ENCODE results near the gene CCL15.
A peak's percentile ranks its signal among the peaks of the same experiment; 100 is the strongest.

The CCL15 gene

DNA sequence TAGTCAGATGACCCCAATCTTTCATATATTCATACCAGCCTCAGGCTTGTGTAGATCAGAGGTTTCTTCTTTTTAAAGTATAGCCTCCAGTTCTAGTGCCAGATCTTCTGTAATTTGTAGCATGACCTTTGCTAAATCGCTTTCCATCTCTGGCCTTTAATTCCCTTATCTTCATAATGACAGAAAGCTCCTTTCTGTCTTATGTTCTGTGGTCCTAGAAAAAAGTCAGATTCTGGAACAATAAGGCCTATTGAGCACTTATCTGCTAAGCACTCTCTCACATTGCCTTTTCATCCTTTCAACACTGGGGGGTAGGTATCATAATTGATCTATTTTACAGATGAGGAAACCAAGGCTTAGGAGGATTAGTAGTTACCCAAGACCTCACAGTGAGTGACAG, 29.3 kb downstream of the CCL15 start:
- H3K4me1 ChIP-seq (ENCODE audit: control extremely low read depth in 1 of 4, control insufficient read depth in 4 of 4, insufficient read depth in 4 of 4, low read length in 3 of 4), result peaks cover 0 to 8% (median 3%) of the 10 kb centered on the region in 4 experiments
- ChIA-PET POLR2A (no interaction called here), CTCF (interaction anchor here (1.1 to 21.0 kb wide), 4 partner anchors 13 to 176 kb away, joined by 3 to 370 read pairs (median 6); no protein-coding TSS in a partner anchor)
- no peak for DNase-seq
- H3K27me3 ChIP-seq (replicated peaks in 2 of 5; ENCODE audit: control insufficient read depth in 4 of 5, insufficient read depth in 5 of 5, low read length in 4 of 5), result no peaks in the 10 kb centered on the region
- H3K36me3 ChIP-seq (ENCODE audit: control insufficient read depth in 4 of 4, insufficient read depth in 4 of 4, low read length in 3 of 4), result no peaks in the 10 kb centered on the region
- H3K27ac ChIP-seq (ENCODE audit: insufficient read depth in 1 of 2, low read depth in 1 of 2, low read length in 2 of 2, poor library complexity in 1 of 2, severe bottlenecking in 2 of 2), result no peak overlapping the region
- WGBS (ENCODE audit: insufficient coverage), result no CpG with 5 or more reads among the region's 1 CpG
- no peak overlapping the region for H3K4me3 ChIP-seq (ENCODE audit: control insufficient read depth in 1 of 7, extremely low read depth in 1 of 7, insufficient read depth in 4 of 7, low read depth in 2 of 7, low read length in 6 of 7)
- no peaks in the 10 kb centered on the region for H3K9me3 ChIP-seq (ENCODE audit: control extremely low read depth in 1 of 5, control insufficient read depth in 4 of 5, insufficient read depth in 2 of 5, low read depth in 1 of 5, low read length in 4 of 5)

DNA sequence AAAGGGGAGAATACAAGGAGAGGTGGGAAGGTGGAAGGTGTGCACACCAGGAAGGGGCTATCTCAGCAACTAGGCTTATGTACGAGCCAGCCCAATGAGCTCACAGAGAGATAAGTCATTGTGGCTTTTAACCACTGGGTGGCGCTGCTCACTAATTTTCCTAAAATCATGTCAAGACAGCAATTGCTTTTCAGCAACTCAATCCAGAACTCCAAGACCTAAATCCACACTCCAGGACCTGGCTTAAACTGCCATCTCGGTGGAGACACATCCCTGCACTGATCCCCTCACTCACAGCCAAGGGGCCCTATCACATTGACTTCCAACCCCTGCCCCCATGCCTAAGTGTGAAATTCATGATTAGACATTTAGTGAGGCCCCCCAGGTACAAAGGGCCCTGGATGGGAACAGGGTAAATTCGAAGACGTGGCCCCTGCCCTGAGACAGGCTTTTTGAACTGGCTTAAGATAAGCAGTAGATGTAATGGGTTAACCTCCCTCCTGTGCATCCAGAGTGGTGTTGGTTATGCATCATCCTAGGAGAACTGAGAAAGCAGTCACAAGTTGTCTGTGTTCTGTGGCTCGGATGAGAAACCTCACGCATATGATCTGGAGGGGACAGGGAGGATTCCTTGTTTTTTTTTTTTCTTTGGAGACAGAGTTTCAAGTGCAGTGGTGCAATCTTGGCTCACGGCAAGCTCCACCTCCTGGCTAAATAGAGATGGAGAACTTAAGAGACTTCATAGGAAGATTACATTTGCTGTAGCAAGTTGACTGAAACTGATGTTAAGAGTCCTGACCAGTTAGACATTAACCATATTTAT, 31.6 kb downstream of the CCL15 start:
- CTCF ChIA-PET, result interaction anchor here (0.6 to 21.0 kb wide), 13 partner anchors 9 to 179 kb away, joined by 3 to 370 read pairs (median 4); partner anchors contain the start of gene CCL15
- WGBS (ENCODE audit: insufficient coverage), result 51% methylated on average over 6 of the region's 8 CpGs
- no peaks in the 10 kb centered on the region for H3K27me3 ChIP-seq (replicated peaks in 2 of 5; ENCODE audit: control insufficient read depth in 4 of 5, insufficient read depth in 5 of 5, low read length in 4 of 5)
- H3K4me3 ChIP-seq (ENCODE audit: control insufficient read depth in 1 of 7, extremely low read depth in 1 of 7, insufficient read depth in 4 of 7, low read depth in 2 of 7, low read length in 6 of 7), result no peak overlapping the region
- DNase-seq, result peak; percentile 78 to 87 (median 79)
- POLR2A ChIA-PET, result no interaction called here
- H3K36me3 ChIP-seq (ENCODE audit: control insufficient read depth in 4 of 4, insufficient read depth in 4 of 4, low read length in 3 of 4), result no peaks in the 10 kb centered on the region
- no peak overlapping the region for H3K27ac ChIP-seq (ENCODE audit: insufficient read depth in 1 of 2, low read depth in 1 of 2, low read length in 2 of 2, poor library complexity in 1 of 2, severe bottlenecking in 2 of 2)
- H3K9me3 ChIP-seq (ENCODE audit: control extremely low read depth in 1 of 5, control insufficient read depth in 4 of 5, insufficient read depth in 2 of 5, low read depth in 1 of 5, low read length in 4 of 5), result no peaks in the 10 kb centered on the region
- H3K4me1 ChIP-seq (ENCODE audit: control extremely low read depth in 1 of 4, control insufficient read depth in 4 of 4, insufficient read depth in 4 of 4, low read length in 3 of 4), result peaks cover 0 to 6% (median 3%) of the 10 kb centered on the region in 4 experiments

DNA sequence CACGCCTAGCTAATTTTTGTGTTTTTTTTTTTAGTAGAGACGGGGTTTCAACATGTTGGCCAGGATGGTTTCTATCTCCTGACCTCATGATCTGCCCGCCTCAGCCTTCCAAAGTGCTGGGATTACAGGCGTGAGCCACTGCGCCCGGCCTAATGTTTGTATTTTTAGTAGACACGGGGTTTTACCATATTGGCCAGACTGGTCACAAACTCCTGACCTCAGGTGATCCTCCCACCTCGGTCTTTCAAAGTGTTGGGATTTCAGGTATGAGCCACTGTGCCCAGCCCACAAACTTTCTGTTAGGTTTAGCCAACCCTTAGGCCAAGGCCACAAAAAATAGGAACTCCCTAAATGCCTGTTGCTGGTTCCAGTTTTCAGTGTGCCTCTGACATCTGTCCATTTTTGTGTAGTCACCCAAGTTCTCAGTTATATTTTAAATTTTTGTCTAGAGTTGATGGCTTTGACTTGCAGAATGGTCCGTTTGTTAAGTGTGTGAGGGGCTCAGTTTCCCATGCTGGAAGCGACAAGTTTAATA, 32.8 kb downstream of the CCL15 start:
- H3K27me3 ChIP-seq (replicated peaks in 2 of 5; ENCODE audit: control insufficient read depth in 4 of 5, insufficient read depth in 5 of 5, low read length in 4 of 5), result no peaks in the 10 kb centered on the region
- no peak overlapping the region for H3K4me3 ChIP-seq (ENCODE audit: control insufficient read depth in 1 of 7, extremely low read depth in 1 of 7, insufficient read depth in 4 of 7, low read depth in 2 of 7, low read length in 6 of 7)
- H3K36me3 ChIP-seq (ENCODE audit: control insufficient read depth in 4 of 4, insufficient read depth in 4 of 4, low read length in 3 of 4), result no peaks in the 10 kb centered on the region
- H3K27ac ChIP-seq (ENCODE audit: insufficient read depth in 1 of 2, low read depth in 1 of 2, low read length in 2 of 2, poor library complexity in 1 of 2, severe bottlenecking in 2 of 2), result no peak overlapping the region
- DNase-seq, result no peak
- CTCF ChIA-PET, result interaction anchor here (0.8 to 21.0 kb wide), 8 partner anchors 8 to 180 kb away, joined by 3 to 370 read pairs (median 6); no protein-coding TSS in a partner anchor
- WGBS (ENCODE audit: insufficient coverage), result 97% methylated on average over 7 of the region's 10 CpGs
- H3K9me3 ChIP-seq (ENCODE audit: control extremely low read depth in 1 of 5, control insufficient read depth in 4 of 5, insufficient read depth in 2 of 5, low read depth in 1 of 5, low read length in 4 of 5), result no peaks in the 10 kb centered on the region
- peaks cover 0 to 5% (median 2%) of the 10 kb centered on the region in 4 experiments for H3K4me1 ChIP-seq (ENCODE audit: control extremely low read depth in 1 of 4, control insufficient read depth in 4 of 4, insufficient read depth in 4 of 4, low read length in 3 of 4)
- POLR2A ChIA-PET, result no interaction called here

DNA sequence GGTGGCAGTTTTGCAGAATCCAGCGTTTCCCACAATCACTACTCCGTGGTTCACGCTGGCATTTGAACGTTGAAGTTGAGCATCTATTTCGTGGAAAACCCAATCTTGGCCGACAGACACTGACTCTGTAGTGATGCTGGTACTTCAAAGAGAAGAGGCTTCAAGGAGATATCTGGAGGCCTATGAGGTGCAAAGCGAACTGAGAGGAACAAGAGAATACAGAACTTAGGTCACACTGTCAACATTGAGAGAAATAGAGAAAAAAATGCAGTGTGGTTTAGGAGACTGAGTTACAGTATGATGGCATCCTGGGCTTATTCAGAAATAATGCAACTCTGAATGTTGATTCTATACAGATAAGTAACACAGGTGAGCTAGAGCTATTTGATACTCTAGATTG, 36.1 kb downstream of the CCL15 start:
- no peaks in the 10 kb centered on the region for H3K36me3 ChIP-seq (ENCODE audit: control insufficient read depth in 4 of 4, insufficient read depth in 4 of 4, low read length in 3 of 4)
- H3K9me3 ChIP-seq (ENCODE audit: control extremely low read depth in 1 of 5, control insufficient read depth in 4 of 5, insufficient read depth in 2 of 5, low read depth in 1 of 5, low read length in 4 of 5), result no peaks in the 10 kb centered on the region
- POLR2A ChIA-PET, result no interaction called here
- 97% methylated on average over 7 of the region's 7 CpGs for WGBS (ENCODE audit: insufficient coverage)
- no peaks in the 10 kb centered on the region for H3K27me3 ChIP-seq (replicated peaks in 2 of 5; ENCODE audit: control insufficient read depth in 4 of 5, insufficient read depth in 5 of 5, low read length in 4 of 5)
- no peak overlapping the region for H3K27ac ChIP-seq (ENCODE audit: insufficient read depth in 1 of 2, low read depth in 1 of 2, low read length in 2 of 2, poor library complexity in 1 of 2, severe bottlenecking in 2 of 2)
- no peak for DNase-seq
- CTCF ChIA-PET, result interaction anchor here (0.8 to 21.0 kb wide), 5 partner anchors 16 to 518 kb away, joined by 3 to 370 read pairs (median 3); partner anchors contain the start of genes CCL15 and CCL16
- H3K4me3 ChIP-seq (ENCODE audit: control insufficient read depth in 1 of 7, extremely low read depth in 1 of 7, insufficient read depth in 4 of 7, low read depth in 2 of 7, low read length in 6 of 7), result no peak overlapping the region
- no peaks in the 10 kb centered on the region for H3K4me1 ChIP-seq (ENCODE audit: control extremely low read depth in 1 of 4, control insufficient read depth in 4 of 4, insufficient read depth in 4 of 4, low read length in 3 of 4)

DNA sequence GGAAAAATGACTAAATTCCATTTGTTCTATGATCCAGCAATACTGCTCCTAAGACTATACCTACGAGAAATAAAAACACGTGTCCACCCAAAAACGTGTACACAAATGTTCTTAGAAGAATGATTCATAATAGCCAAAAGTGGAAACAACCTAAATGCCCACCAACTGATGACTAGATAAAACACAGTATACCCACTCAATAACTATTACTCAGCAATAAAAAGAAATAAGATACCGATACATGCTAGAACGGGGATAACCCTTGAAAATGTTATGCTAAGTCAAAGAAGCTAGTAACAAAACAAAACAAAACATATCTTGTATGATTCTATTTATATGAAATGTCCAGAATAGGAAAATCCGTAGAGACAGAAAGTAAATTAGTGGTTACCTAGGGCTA, 37.7 kb downstream of the CCL15 start:
- CTCF ChIA-PET, result interaction anchor here (0.8 kb wide), 1 partner anchor 183 kb away, joined by 3 read pairs; no protein-coding TSS in a partner anchor
- no peak overlapping the region for H3K27ac ChIP-seq (ENCODE audit: insufficient read depth in 1 of 2, low read depth in 1 of 2, low read length in 2 of 2, poor library complexity in 1 of 2, severe bottlenecking in 2 of 2)
- no peaks in the 10 kb centered on the region for H3K9me3 ChIP-seq (ENCODE audit: control extremely low read depth in 1 of 5, control insufficient read depth in 4 of 5, insufficient read depth in 2 of 5, low read depth in 1 of 5, low read length in 4 of 5)
- no peaks in the 10 kb centered on the region for H3K27me3 ChIP-seq (replicated peaks in 2 of 5; ENCODE audit: control insufficient read depth in 4 of 5, insufficient read depth in 5 of 5, low read length in 4 of 5)
- H3K4me1 ChIP-seq (ENCODE audit: control extremely low read depth in 1 of 4, control insufficient read depth in 4 of 4, insufficient read depth in 4 of 4, low read length in 3 of 4), result no peaks in the 10 kb centered on the region
- WGBS (ENCODE audit: insufficient coverage), result no CpG with 5 or more reads among the region's 6 CpGs
- DNase-seq, result no peak
- H3K36me3 ChIP-seq (ENCODE audit: control insufficient read depth in 4 of 4, insufficient read depth in 4 of 4, low read length in 3 of 4), result no peaks in the 10 kb centered on the region
- H3K4me3 ChIP-seq (ENCODE audit: control insufficient read depth in 1 of 7, extremely low read depth in 1 of 7, insufficient read depth in 4 of 7, low read depth in 2 of 7, low read length in 6 of 7), result no peak overlapping the region
- POLR2A ChIA-PET, result interaction anchor here (0.6 kb wide), 1 partner anchor 95 kb away, joined by 3 read pairs; the partner anchor contains the start of gene HEATR9

DNA sequence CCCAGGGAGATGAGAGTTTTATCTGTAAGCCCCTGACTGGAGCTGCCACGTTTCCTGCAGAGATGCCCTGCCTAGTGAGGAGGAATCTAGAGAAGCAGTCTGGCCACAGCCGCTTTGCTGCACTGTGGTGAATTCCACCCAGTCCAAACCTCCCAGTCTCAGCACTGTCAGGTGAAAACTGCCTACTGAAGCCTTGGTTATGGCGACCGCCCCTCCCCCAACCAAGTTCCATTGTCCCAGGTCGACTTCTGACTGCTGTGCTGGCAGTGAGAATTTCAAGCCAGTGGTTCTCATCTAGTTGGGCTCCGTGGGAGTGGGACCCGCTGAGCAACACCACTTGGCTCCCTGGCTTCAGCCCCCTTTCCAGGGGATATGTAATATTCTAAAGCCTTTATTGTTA, 47.6 kb downstream of the CCL15 start:
- CTCF ChIA-PET, result no interaction called here
- Histone ChIP-seq H3K4me3 (ENCODE audit: control insufficient read depth in 1 of 7, extremely low read depth in 1 of 7, insufficient read depth in 4 of 7, low read depth in 2 of 7, low read length in 6 of 7) (no peak overlapping the region), H3K36me3 (ENCODE audit: control insufficient read depth in 4 of 4, insufficient read depth in 4 of 4, low read length in 3 of 4) (no peaks in the 10 kb centered on the region), H3K9me3 (ENCODE audit: control extremely low read depth in 1 of 5, control insufficient read depth in 4 of 5, insufficient read depth in 2 of 5, low read depth in 1 of 5, low read length in 4 of 5) (no peaks in the 10 kb centered on the region), H3K4me1 (ENCODE audit: control extremely low read depth in 1 of 4, control insufficient read depth in 4 of 4, insufficient read depth in 4 of 4, low read length in 3 of 4) (no peaks in the 10 kb centered on the region), H3K27ac (ENCODE audit: insufficient read depth in 1 of 2, low read depth in 1 of 2, low read length in 2 of 2, poor library complexity in 1 of 2, severe bottlenecking in 2 of 2) (no peak overlapping the region), H3K27me3 (replicated peaks in 2 of 5; ENCODE audit: control insufficient read depth in 4 of 5, insufficient read depth in 5 of 5, low read length in 4 of 5) (peaks cover 0 to 3% (median 2%) of the 10 kb centered on the region in 5 experiments)
- WGBS (ENCODE audit: insufficient coverage), result 88% methylated on average over 7 of the region's 7 CpGs
- DNase-seq, result no peak
- POLR2A ChIA-PET, result no interaction called here

DNA sequence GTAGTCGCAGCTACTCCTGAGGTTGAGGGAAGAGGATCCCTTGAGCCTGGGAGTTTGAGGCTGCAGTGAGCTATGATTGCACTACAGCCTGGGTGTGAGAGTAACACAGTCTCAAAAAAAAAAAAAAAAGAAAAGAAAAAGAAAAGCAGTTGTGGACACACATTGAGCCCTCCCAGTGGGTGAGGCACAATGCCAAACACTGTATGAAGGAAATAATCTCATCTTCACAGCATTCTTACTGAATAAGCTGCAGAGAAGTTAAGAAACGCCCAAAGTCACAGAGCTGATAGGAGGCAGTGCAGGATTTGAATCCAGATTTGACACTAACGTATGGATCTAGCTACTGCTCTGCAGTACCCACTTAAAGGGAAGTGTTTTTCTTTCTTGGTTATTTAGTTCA, 52.0 kb downstream of the CCL15 start:
- Histone ChIP-seq H3K9me3 (ENCODE audit: control extremely low read depth in 1 of 5, control insufficient read depth in 4 of 5, insufficient read depth in 2 of 5, low read depth in 1 of 5, low read length in 4 of 5) (no peaks in the 10 kb centered on the region), H3K27ac (ENCODE audit: insufficient read depth in 1 of 2, low read depth in 1 of 2, low read length in 2 of 2, poor library complexity in 1 of 2, severe bottlenecking in 2 of 2) (no peak overlapping the region), H3K4me3 (ENCODE audit: control insufficient read depth in 1 of 7, extremely low read depth in 1 of 7, insufficient read depth in 4 of 7, low read depth in 2 of 7, low read length in 6 of 7) (no peak overlapping the region), H3K4me1 (ENCODE audit: control extremely low read depth in 1 of 4, control insufficient read depth in 4 of 4, insufficient read depth in 4 of 4, low read length in 3 of 4) (peaks cover 0 to 6% (median 4%) of the 10 kb centered on the region in 4 experiments), H3K27me3 (replicated peaks in 2 of 5; ENCODE audit: control insufficient read depth in 4 of 5, insufficient read depth in 5 of 5, low read length in 4 of 5) (peaks cover 0 to 3% (median 2%) of the 10 kb centered on the region in 5 experiments), H3K36me3 (ENCODE audit: control insufficient read depth in 4 of 4, insufficient read depth in 4 of 4, low read length in 3 of 4) (no peaks in the 10 kb centered on the region)
- ChIA-PET POLR2A (no interaction called here), CTCF (interaction anchor here (0.7 to 2.4 kb wide), 3 partner anchors 9 to 199 kb away, joined by 5 to 6 read pairs (median 6); no protein-coding TSS in a partner anchor)
- DNase-seq, result peak in 1 of 3 donors; percentile 21
- WGBS (ENCODE audit: insufficient coverage), result 100% methylated on average over 3 of the region's 3 CpGs
